ENCODE data around the gene SLCO2A1.

DNA sequence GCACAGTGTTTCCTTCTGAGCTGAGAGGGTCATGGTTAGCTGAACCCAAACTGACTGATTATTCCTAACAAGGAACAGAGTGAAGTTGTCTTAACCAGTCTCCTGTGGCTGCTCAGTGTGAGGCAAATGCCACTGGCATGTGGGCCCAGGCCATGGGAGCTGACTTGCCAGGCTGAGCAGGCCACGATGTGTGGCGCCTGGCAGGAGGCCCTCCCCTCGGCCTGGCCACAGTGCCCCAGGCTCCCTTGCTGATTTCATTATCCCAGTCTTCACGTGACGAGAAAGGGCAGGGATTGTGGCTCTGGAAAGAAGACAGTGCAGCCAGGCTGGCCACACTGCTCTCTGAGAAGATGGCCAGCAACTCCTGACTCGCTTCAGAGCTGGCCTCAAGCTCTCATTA is 58.8 kb downstream of the SLCO2A1 start:
- no peak for TF ChIP-seq POLR2A (IDR thresholded peaks at IDR 0.05)
- TF ChIP-seq, protein P1, sequence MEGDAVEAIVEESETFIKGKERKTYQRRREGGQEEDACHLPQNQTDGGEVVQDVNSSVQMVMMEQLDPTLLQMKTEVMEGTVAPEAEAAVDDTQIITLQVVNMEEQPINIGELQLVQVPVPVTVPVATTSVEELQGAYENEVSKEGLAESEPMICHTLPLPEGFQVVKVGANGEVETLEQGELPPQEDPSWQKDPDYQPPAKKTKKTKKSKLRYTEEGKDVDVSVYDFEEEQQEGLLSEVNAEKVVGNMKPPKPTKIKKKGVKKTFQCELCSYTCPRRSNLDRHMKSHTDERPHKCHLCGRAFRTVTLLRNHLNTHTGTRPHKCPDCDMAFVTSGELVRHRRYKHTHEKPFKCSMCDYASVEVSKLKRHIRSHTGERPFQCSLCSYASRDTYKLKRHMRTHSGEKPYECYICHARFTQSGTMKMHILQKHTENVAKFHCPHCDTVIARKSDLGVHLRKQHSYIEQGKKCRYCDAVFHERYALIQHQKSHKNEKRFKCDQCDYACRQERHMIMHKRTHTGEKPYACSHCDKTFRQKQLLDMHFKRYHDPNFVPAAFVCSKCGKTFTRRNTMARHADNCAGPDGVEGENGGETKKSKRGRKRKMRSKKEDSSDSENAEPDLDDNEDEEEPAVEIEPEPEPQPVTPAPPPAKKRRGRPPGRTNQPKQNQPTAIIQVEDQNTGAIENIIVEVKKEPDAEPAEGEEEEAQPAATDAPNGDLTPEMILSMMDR (IDR thresholded peaks at IDR 0.05) = no peak
